Upper lobe of left lung (tissue), 6 donors: ENCODE results near the gene LAMTOR4. TPM values are rescaled to one million over a fixed set of nuclear protein-coding genes. Genes with fewer than 3 reads are reported as not detected.

Experiments used
- ATAC-seq, 2 donors: fragments of 200-7000 bp; cut with Tn5 transposase; one replicate each; pipeline ENCODE4 v1.9.1; 2022; ENCODE audit warnings: mild to moderate bottlenecking in 2 of 2, moderate library complexity in 2 of 2; ENCODE audit not compliant: low FRiP score in 2 of 2
- DNase-seq, 2 donors: peaks; one replicate each; pipeline ENCODE4 v3.0.0-alpha.2; 2019 to 2020
- H3K27ac ChIP-seq, 4 donors: fragments of 200-600 bp; sonication (generic); one replicate each; pipeline ENCODE4 v1.5.1; 2016 to 2019
- H3K27me3 ChIP-seq, 4 donors: fragments of 200-600 bp; sonication (generic); one replicate each; pipeline ENCODE4 v1.5.1; 2017 to 2019
- H3K36me3 ChIP-seq, 4 donors: fragments of 200-600 bp; sonication (generic); one replicate each; pipeline ENCODE4 v1.5.1; 2016 to 2019
- H3K4me1 ChIP-seq, 4 donors: fragments of 200-600 bp; sonication (generic); one replicate each; pipeline ENCODE4 v1.5.1; 2018 to 2019
- H3K4me3 ChIP-seq, 4 donors: fragments of 200-600 bp; sonication (generic); one replicate each; pipeline ENCODE4 v1.5.1; 2017 to 2019; ENCODE audit warnings: mild to moderate bottlenecking in 2 of 4, moderate library complexity in 1 of 4
- H3K9me3 ChIP-seq, 4 donors: fragments of 200-600 bp; sonication (generic); one replicate each; pipeline ENCODE4 v1.5.1; 2018 to 2019
- CTCF ChIP-seq, 6 experiments: fragments of 450-650 bp in 4 of 6; fragments of 200-600 bp in 2 of 6; sonication (generic) in 2 of 6; IDR thresholded peaks; one replicate each; pipeline ENCODE4 v1.5.1; 2016 to 2019; ENCODE audit warnings: antibody characterized with exemption in 6 of 6
- EP300 ChIP-seq, 4 donors: sonication (generic); formaldehyde crosslinking; IDR thresholded peaks; one replicate each; pipeline ENCODE4 v1.5.1; 2017; ENCODE audit warnings: antibody characterized with exemption in 4 of 4, control low read depth in 2 of 4
- POLR2A ChIP-seq, 4 donors: fragments of 450-650 bp; IDR thresholded peaks; one replicate each; pipeline ENCODE4 v1.5.1; 2016 to 2017; ENCODE audit warnings: antibody characterized with exemption in 4 of 4, mild to moderate bottlenecking in 2 of 4
- POLR2AphosphoS5 ChIP-seq, 2 donors: sonication (generic); formaldehyde crosslinking; IDR thresholded peaks; one replicate each; pipeline ENCODE4 v1.5.1; 2017; ENCODE audit warnings: antibody characterized with exemption in 2 of 2
- WGBS, 2 donors: methylation state at CpG; one replicate each; pipeline ENCODE4 v1.1.5; 2017 to 2018; 5-methylcytosine and 5-hydroxymethylcytosine counted together
- total RNA-seq, 6 donors: library from RNA; depleted of rRNA in 4 of 6; stranded (reverse); fragments of >200 nt in 4 of 6; gene quantifications; one replicate each; pipeline versions ENCODE4 v1.1.0 to v1.2.1, GENCODE V29; 2016 to 2021
- donor health status: DM: no; HTN: no; CAD: no; lungs with moderate emphysema.
- donor health status: DM: no; HTN: yes; CAD: no; lungs with severe emphysema.

The LAMTOR4 gene
- total RNA-seq, 6 donors from 2014 or later = 111 to 223 (median 148) TPM

- peak; percentile 95 to 98 for DNase-seq
- 1 to 5% methylated on average over 7 to 43 of the region's 87 CpGs for WGBS, 2 donors
- peaks cover 10 to 36% (median 23%) of the 10 kb centered on the region in 4 donors for H3K4me1 ChIP-seq
- peak within 1 kb of the TSS; percentile 77 to 92 (median 85) for H3K27ac ChIP-seq
- H3K9me3 ChIP-seq = no peaks in the 10 kb centered on the region
- peak; percentile 91 to 97 for ATAC-seq
- TF ChIP-seq POLR2A (IDR thresholded peaks at IDR 0.05) (peak in 2 of 4 donors; percentile 32 to 66), POLR2AphosphoS5 (IDR thresholded peaks at IDR 0.05) (peak; percentile 54 to 64), CTCF (IDR thresholded peaks at IDR 0.05) (peak in 1 of 6 experiments; percentile 35), EP300 (IDR thresholded peaks at IDR 0.05) (no peak)
- peaks cover 3 to 37% (median 30%) of the 10 kb centered on the region in 4 donors for H3K36me3 ChIP-seq
- no peaks in the 10 kb centered on the region for H3K27me3 ChIP-seq
- H3K4me3 ChIP-seq = peak within 1 kb of the TSS; percentile 83 to 98 (median 94)
Measured at GRCh38 chr7:100158229-100159098, 9.7 kb downstream of the LAMTOR4 start, which contains the start of gene TRAPPC14. Gene TRAPPC14, minus strand, starts transcription at chr7:100158723. Its CDS starts 224 bp downstream, at chr7:100158499.

- peak overlapping the region in 3 of 4 donors; percentile 81 to 92 (median 89) for H3K27ac ChIP-seq
- TF ChIP-seq CTCF (IDR thresholded peaks at IDR 0.05) = no peak
- no peak for TF ChIP-seq EP300 (IDR thresholded peaks at IDR 0.05)
- TF ChIP-seq POLR2A (IDR thresholded peaks at IDR 0.05) = no peak
- no peak for TF ChIP-seq POLR2AphosphoS5 (IDR thresholded peaks at IDR 0.05)
- WGBS, 2 donors = 59 to 62% methylated on average over 7 of the region's 7 CpGs
- peaks cover 3 to 30% (median 23%) of the 10 kb centered on the region in 4 donors for H3K36me3 ChIP-seq
- DNase-seq = no peak
- H3K27me3 ChIP-seq = no peaks in the 10 kb centered on the region
- no peak for ATAC-seq
- peak overlapping the region in 3 of 4 donors; percentile 83 to 98 (median 98) for H3K4me3 ChIP-seq
- no peaks in the 10 kb centered on the region for H3K9me3 ChIP-seq
- H3K4me1 ChIP-seq = peaks cover 10 to 31% (median 23%) of the 10 kb centered on the region in 4 donors
Measured at GRCh38 chr7:100159099-100159623, 10.4 kb downstream of the LAMTOR4 start.

GRCh38 chr7:100160067-100160466, 11.3 kb downstream of the LAMTOR4 start:
- WGBS, 2 donors = 86 to 95% methylated on average over 18 of the region's 18 CpGs
- peaks cover 10 to 24% (median 20%) of the 10 kb centered on the region in 4 donors for H3K4me1 ChIP-seq
- H3K27ac ChIP-seq = no peak overlapping the region
- TF ChIP-seq EP300 (IDR thresholded peaks at IDR 0.05) (no peak), POLR2AphosphoS5 (IDR thresholded peaks at IDR 0.05) (no peak), CTCF (IDR thresholded peaks at IDR 0.05) (no peak), POLR2A (IDR thresholded peaks at IDR 0.05) (no peak)
- H3K27me3 ChIP-seq = no peaks in the 10 kb centered on the region
- ATAC-seq = no peak
- no peaks in the 10 kb centered on the region for H3K9me3 ChIP-seq
- DNase-seq = peak in 1 of 2 donors; percentile 63
- peaks cover 3 to 21% (median 15%) of the 10 kb centered on the region in 4 donors for H3K36me3 ChIP-seq
- no peak overlapping the region for H3K4me3 ChIP-seq

GRCh38 chr7:100163006-100163531, 14.4 kb downstream of the LAMTOR4 start:
- DNase-seq (no peak), ATAC-seq (no peak)
- Histone ChIP-seq H3K4me1 (peaks cover 2 to 17% (median 13%) of the 10 kb centered on the region in 4 donors), H3K27me3 (peaks cover 0 to 1% (median 0%) of the 10 kb centered on the region in 4 donors), H3K27ac (no peak overlapping the region), H3K9me3 (no peaks in the 10 kb centered on the region), H3K4me3 (no peak overlapping the region), H3K36me3 (no peaks in the 10 kb centered on the region)
- no peak for TF ChIP-seq POLR2A (IDR thresholded peaks at IDR 0.05)
- TF ChIP-seq EP300 (IDR thresholded peaks at IDR 0.05) = no peak
- no peak for TF ChIP-seq POLR2AphosphoS5 (IDR thresholded peaks at IDR 0.05)
- TF ChIP-seq CTCF (IDR thresholded peaks at IDR 0.05) = no peak
- WGBS, 2 donors = 60 to 70% methylated on average over 6 of the region's 6 CpGs
